H1 (cell line): ENCODE data around the gene CACNA1D. TPM values are rescaled to one million over a fixed set of nuclear protein-coding genes. Genes with fewer than 3 reads are reported as not detected.

Experiments
- ASH2L ChIP-seq: fragments of 200-600, 300-600 bp; sonication (generic); IDR thresholded peaks from one replicate; pipeline ENCODE4 v1.7.1; 2017; ENCODE audit warnings: low read length
- CHD1 ChIP-seq: IDR thresholded peaks from 2 replicates; pipeline ENCODE4 v1.6.1; 2012; ENCODE audit warnings: low read depth, low read length, improper control_type of control experiment
- EGR1 ChIP-seq: IDR thresholded peaks from 2 replicates; pipeline ENCODE4 v1.6.1; 2011; ENCODE audit warnings: low read depth, low read length, borderline replicate concordance
- GABPA ChIP-seq: IDR thresholded peaks from 2 replicates; pipeline ENCODE4 v1.6.1; 2011; ENCODE audit warnings: mild to moderate bottlenecking, low read length, moderate library complexity, borderline replicate concordance; ENCODE audit not compliant: insufficient read depth
- HDAC2 ChIP-seq, 2 experiments: fragments of 300-600 bp in 1 of 2; sonication (generic) in 1 of 2; IDR thresholded peaks; 2 replicates each; pipeline ENCODE4 v1.6.1; 2011 to 2012; ENCODE audit warnings: low read depth in 2 of 2, low read length in 2 of 2, mild to moderate bottlenecking in 2 of 2, moderate library complexity in 2 of 2, borderline replicate concordance in 1 of 2, inconsistent platforms in 1 of 2
- HDAC6 ChIP-seq: IDR thresholded peaks from one replicate; pipeline ENCODE4 v1.7.1; 2012; ENCODE audit warnings: low read depth, mild to moderate bottlenecking, inconsistent platforms, low read length, moderate library complexity
- NANOG ChIP-seq: IDR thresholded peaks from 2 replicates; pipeline ENCODE4 v1.6.1; 2011; ENCODE audit warnings: low read length, low read depth, mild to moderate bottlenecking, inconsistent platforms; ENCODE audit not compliant: insufficient read depth, poor library complexity, severe bottlenecking
- NRF1 ChIP-seq: IDR thresholded peaks from 2 replicates; pipeline ENCODE4 v1.6.1; 2011; ENCODE audit warnings: mild to moderate bottlenecking, low read depth, low read length, improper control_type of control experiment
- POLR2A ChIP-seq, 2 experiments: IDR thresholded peaks; 1 replicate in 1 of 2; 2 replicates in 1 of 2; pipeline ENCODE4 v1.6.1; 2011; ENCODE audit warnings: low read depth in 2 of 2, low read length in 2 of 2, mild to moderate bottlenecking in 2 of 2; ENCODE audit errors: control extremely low read depth in 1 of 2
- RAD21 ChIP-seq, 2 experiments: IDR thresholded peaks in 1 of 2; conservative IDR thresholded peaks in 1 of 2; 2 replicates each; pipeline ENCODE4 v1.6.1; 2011; ENCODE audit warnings: low read depth in 2 of 2, low read length in 2 of 2, improper control_type of control experiment in 1 of 2, inconsistent platforms in 1 of 2, mild to moderate bottlenecking in 1 of 2, moderate library complexity in 1 of 2
- RNF2 ChIP-seq: fragments of 200-900, 300-1000 bp; sonication (generic); IDR thresholded peaks from 2 replicates; pipeline ENCODE4 v1.7.1; 2016; ENCODE audit warnings: borderline replicate concordance, low read depth, mild to moderate bottlenecking, antibody characterized with exemption, low read length; ENCODE audit not compliant: poor library complexity, severe bottlenecking; ENCODE audit errors: missing control alignments
- SIRT6 ChIP-seq: IDR thresholded peaks from one replicate; pipeline ENCODE4 v1.7.1; 2012; ENCODE audit warnings: low read length, inconsistent platforms
- SP2 ChIP-seq: IDR thresholded peaks from 2 replicates; pipeline ENCODE4 v1.6.1; 2012; ENCODE audit warnings: mild to moderate bottlenecking, low read length, inconsistent platforms
- SP4 ChIP-seq: IDR thresholded peaks from 2 replicates; pipeline ENCODE4 v1.6.1; 2012; ENCODE audit warnings: low read length, inconsistent platforms
- TAF7 ChIP-seq: optimal IDR thresholded peaks from 2 replicates; pipeline ENCODE3; 2011; ENCODE audit warnings: low read depth, mild to moderate bottlenecking, inconsistent platforms, low read length, moderate library complexity, borderline replicate concordance
- TEAD4 ChIP-seq: IDR thresholded peaks from 2 replicates; pipeline ENCODE4 v1.6.1; 2012; ENCODE audit warnings: low read depth, low read length, inconsistent platforms, mixed read lengths
- polyA plus RNA-seq, 7 experiments: library from polyadenylated mRNA; depleted of rRNA in 3 of 7; stranded (reverse) in 5 of 7; unstranded in 2 of 7; fragments of >200 nt in 5 of 7; fragments of 200-250 nt in 2 of 7; gene quantifications; 1 replicate in 5 of 7; 2 replicates in 1 of 7; 4 replicates in 1 of 7; pipeline versions ENCODE4 v1.2.1 to v1.2.3, GENCODE V29; 2011 to 2013; ENCODE audit warnings: missing spikeins in 2 of 7, mixed read lengths in 2 of 7
- total RNA-seq: library from RNA; stranded (reverse); fragmentation: NEBNext Ultra II Directional; extraction: Animal tissue kit (Norgen Biotek cat#: 25700); gene quantifications from 2 replicates; pipeline ENCODE4 v1.2.1, GENCODE V29; 2021
- TF ChIP-seq, protein P1 (sequence below): IDR thresholded peaks from 2 replicates; pipeline ENCODE4 v1.6.1; 2011; ENCODE audit warnings: low read depth, mild to moderate bottlenecking, low read length; ENCODE audit not compliant: insufficient read depth

CACNA1D gene
- total and polyA plus RNA-seq, 2 of the 8 experiments (the other 6 are each of a cell fraction or from before 2014, with no cell fraction given), result 2.0 to 2.9 TPM

DNA sequence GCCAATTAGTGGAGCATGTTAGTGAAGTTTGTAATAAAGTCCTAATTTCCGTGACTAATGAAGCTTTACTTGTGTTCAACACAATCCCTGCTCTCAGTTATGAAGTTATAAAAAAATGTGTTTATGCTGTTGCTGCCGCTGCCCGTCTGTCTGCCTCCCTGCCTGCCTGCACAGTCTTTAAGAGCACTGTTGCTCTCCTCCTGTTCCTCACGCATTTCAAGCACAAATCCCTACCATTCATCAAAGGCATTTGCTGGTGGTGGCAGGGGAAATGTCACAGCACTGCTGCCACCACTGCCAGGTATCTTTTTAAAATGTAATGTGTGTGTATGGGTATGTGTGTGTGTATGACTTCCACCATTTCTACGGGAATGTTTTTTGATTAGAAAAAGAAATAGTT lies 58.8 kb downstream of the CACNA1D start (continued):
- TF ChIP-seq SIRT6, result no peak
- TF ChIP-seq ASH2L, result no peak
- no peak for TF ChIP-seq EGR1
- no peak for TF ChIP-seq CHD1
- no peak for TF ChIP-seq HDAC6
- no peak for TF ChIP-seq RAD21 (IDR thresholded peaks at IDR 0.05 in 1 of 2, conservative IDR thresholded peaks at IDR 0.05 in 1 of 2; ENCODE audit: low read depth in 2 of 2, low read length in 2 of 2)
- TF ChIP-seq NRF1, result no peak
- no peak for TF ChIP-seq HDAC2 (IDR thresholded peaks at IDR 0.05; ENCODE audit: borderline replicate concordance in 1 of 2, low read depth in 2 of 2, low read length in 2 of 2)
- no peak for TF ChIP-seq TEAD4
- no peak for TF ChIP-seq NANOG
- TF ChIP-seq, protein P1, sequence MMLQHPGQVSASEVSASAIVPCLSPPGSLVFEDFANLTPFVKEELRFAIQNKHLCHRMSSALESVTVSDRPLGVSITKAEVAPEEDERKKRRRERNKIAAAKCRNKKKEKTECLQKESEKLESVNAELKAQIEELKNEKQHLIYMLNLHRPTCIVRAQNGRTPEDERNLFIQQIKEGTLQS, result no peak
- no peak for TF ChIP-seq SP2
- TF ChIP-seq SP4, result no peak
- TF ChIP-seq POLR2A (IDR thresholded peaks at IDR 0.05; ENCODE audit: control extremely low read depth in 1 of 2, low read depth in 2 of 2, low read length in 2 of 2), result no peak
- no peak for TF ChIP-seq TAF7
- TF ChIP-seq GABPA, result no peak
- no peak for TF ChIP-seq RNF2
